ENCODE results near the gene PHACTR4. TPM values are rescaled to one million over a fixed set of nuclear protein-coding genes. Genes with fewer than 3 reads are reported as not detected.

The PHACTR4 gene
- total and polyA plus RNA-seq, 2 of the 8 experiments (the other 6 are each of a cell fraction or from before 2014, with no cell fraction given), result 23.7 to 57.8 TPM

DNA sequence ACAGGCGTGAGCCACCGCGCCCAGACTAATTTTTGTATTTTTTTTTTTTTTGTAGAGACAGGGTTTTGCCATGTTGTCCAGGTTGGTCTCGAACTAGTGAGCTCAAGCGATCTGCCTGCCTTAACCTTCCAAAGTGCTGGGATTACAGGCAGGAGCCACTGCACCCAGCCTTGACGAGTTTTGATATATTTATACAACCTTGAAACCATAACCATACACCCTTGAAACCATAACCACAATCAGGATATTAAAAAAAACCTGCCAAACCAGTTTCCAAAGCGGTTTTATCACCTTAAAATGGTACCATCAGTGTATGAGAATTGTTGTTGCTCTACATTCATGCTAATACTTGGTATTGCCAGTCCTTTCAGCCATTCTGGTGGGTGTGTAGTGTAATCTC lies 3.7 kb upstream of the PHACTR4 start:
- WGBS, 2 experiments (ENCODE audit: extremely low coverage in 1 of 2, insufficient coverage in 1 of 2, insufficient read length in 1 of 2, insufficient replicate concordance in 2 of 2, low coverage in 1 of 2, low lambda C conversion rate in 2 of 2, missing lambda C conversion rate in 1 of 2), result 84% methylated on average over 7 of the region's 7 CpGs; no CpG with 5 or more reads in 1 of the 2 experiments
- Histone ChIP-seq H3K18ac (ENCODE audit: extremely low read depth, low read length) (no peak overlapping the region), H3K27me3 (replicated peaks in 1 of 4; ENCODE audit: control insufficient read depth in 3 of 4, extremely low read depth in 1 of 4, insufficient read depth in 3 of 4, low read length in 3 of 4) (no peaks in the 10 kb centered on the region), H3K4me1 (replicated peaks in 1 of 4; ENCODE audit: control insufficient read depth in 3 of 4, insufficient read depth in 4 of 4, low read length in 3 of 4) (no peaks in the 10 kb centered on the region; a peak in 1 of 7 replicates), H3K79me1 (ENCODE audit: low read depth, low read length) (no peaks in the 10 kb centered on the region), H3K36me3 (ENCODE audit: control insufficient read depth in 2 of 4, insufficient read depth in 4 of 4, low read length in 3 of 4) (no peaks in the 10 kb centered on the region), H2BK120ac (replicated peaks; ENCODE audit: low read depth, low read length) (no peak overlapping the region), H3K56ac (replicated peaks; ENCODE audit: insufficient read length, low read depth, low read length) (no peak overlapping the region), H2BK15ac (ENCODE audit: low read length) (no peak overlapping the region), H3K14ac (ENCODE audit: insufficient read length) (no peak overlapping the region), H3K23ac (ENCODE audit: insufficient read length) (no peak overlapping the region), H2AFZ (ENCODE audit: low read length) (0 out of 2 replicates have a peak overlapping the region, but pooled peaks have one; percentile 48), H2BK5ac (ENCODE audit: low read depth, low read length) (no peak overlapping the region), H2BK20ac (ENCODE audit: low read length) (no peak overlapping the region), H3K4me3 (ENCODE audit: extremely low read depth in 1 of 4, insufficient read depth in 2 of 4, low read depth in 3 of 4, low read length in 4 of 4) (no peak overlapping the region), H3K4ac (replicated peaks; ENCODE audit: insufficient read length, low read depth, low read length) (no peak overlapping the region), H3K27ac (ENCODE audit: low read depth, low read length) (no peak overlapping the region), H4K20me1 (replicated peaks in 1 of 2; ENCODE audit: control insufficient read depth in 1 of 2, insufficient read depth in 2 of 2, low read length in 2 of 2) (no peaks in the 10 kb centered on the region), H3K79me2 (ENCODE audit: control insufficient read depth in 1 of 2, insufficient read depth in 2 of 2, low read length in 2 of 2) (peaks cover 2 to 6% of the 10 kb centered on the region in 2 experiments; a peak in 3 of 4 replicates), H4K91ac (replicated peaks; ENCODE audit: insufficient read length, low read length) (no peak overlapping the region), H2AK5ac (ENCODE audit: low read depth, low read length) (no peak overlapping the region), H3K9ac (replicated peaks in 1 of 4; ENCODE audit: extremely low read depth in 1 of 4, low read depth in 3 of 4, low read length in 3 of 4) (no peak overlapping the region), H3K9me3 (ENCODE audit: insufficient read depth in 2 of 2, low read depth in 1 of 2, low read length in 1 of 2) (no peaks in the 10 kb centered on the region), H4K8ac (ENCODE audit: extremely low read depth, insufficient read depth, low read length) (no peak overlapping the region), H3K4me2 (ENCODE audit: insufficient read depth in 1 of 2, low read depth in 2 of 2, low read length in 2 of 2) (no peak overlapping the region), H4K5ac (ENCODE audit: insufficient read length, low read depth, low read length) (no peak overlapping the region), H3K23me2 (ENCODE audit: low read depth, low read length) (no peaks in the 10 kb centered on the region; the same call in 1 of the 2 replicates), H2BK12ac (ENCODE audit: low read depth, low read length) (no peak overlapping the region)
- POLR2A ChIA-PET (ENCODE audit: partially characterized antibody), result interaction anchor here (1.1 to 2.1 kb wide), 3 partner anchors 10 to 171 kb away, joined by 3 to 10 read pairs (median 4); no protein-coding TSS in a partner anchor
- TF ChIP-seq POLR2A (IDR thresholded peaks at IDR 0.05; ENCODE audit: control extremely low read depth in 1 of 2, low read depth in 2 of 2, low read length in 2 of 2), result no peak
- no peak for TF ChIP-seq TAF1 (IDR thresholded peaks at IDR 0.05; ENCODE audit: low read depth, low read length)
- no peak for TF ChIP-seq SIRT6 (IDR thresholded peaks at IDR 0.05; ENCODE audit: low read length)
- TF ChIP-seq, protein P1, sequence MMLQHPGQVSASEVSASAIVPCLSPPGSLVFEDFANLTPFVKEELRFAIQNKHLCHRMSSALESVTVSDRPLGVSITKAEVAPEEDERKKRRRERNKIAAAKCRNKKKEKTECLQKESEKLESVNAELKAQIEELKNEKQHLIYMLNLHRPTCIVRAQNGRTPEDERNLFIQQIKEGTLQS (IDR thresholded peaks at IDR 0.05; ENCODE audit: insufficient read depth, low read depth, low read length), result no peak
- TF ChIP-seq CEBPB (IDR thresholded peaks at IDR 0.05; ENCODE audit: low read depth, low read length), result no peak
- no peak for TF ChIP-seq CREB1 (IDR thresholded peaks at IDR 0.05)
- no peak for TF ChIP-seq SIX5 (IDR thresholded peaks at IDR 0.05; ENCODE audit: low read depth, low read length)
- CTCF ChIA-PET (ENCODE audit: partially characterized antibody), result interaction anchor here (0.6 to 1.1 kb wide), 2 partner anchors 44 to 109 kb away, joined by 3 to 5 read pairs; no protein-coding TSS in a partner anchor
- FAIRE-seq, result no peak
- no peak for DNase-seq (ENCODE audit: low read depth in 1 of 2, low spot score in 2 of 2)

Measured in H1 (cell line).